Transverse colon (tissue), 4 donors: ENCODE results near the gene SLC24A3.

Experiments
- CTCF ChIP-seq, 5 experiments: fragments of 200-600 bp in 3 of 5; fragments of 450-650 bp in 2 of 5; sonication (generic) in 3 of 5; IDR thresholded peaks; 1 replicate in 2 of 5; 2 replicates in 3 of 5; pipeline ENCODE4 v1.5.1; 2016 to 2017; ENCODE audit warnings: antibody characterized with exemption in 5 of 5, inconsistent platforms in 3 of 5, mild to moderate bottlenecking in 2 of 5, moderate library complexity in 1 of 5
- EP300 ChIP-seq: sonication (generic); formaldehyde crosslinking; IDR thresholded peaks from one replicate; pipeline ENCODE4 v1.6.1; 2017; ENCODE audit warnings: antibody characterized with exemption, low read depth
- POLR2A ChIP-seq: fragments of 450-650 bp; IDR thresholded peaks from one replicate; pipeline ENCODE4 v1.6.1; 2016; ENCODE audit warnings: antibody characterized with exemption, mild to moderate bottlenecking, moderate library complexity
- POLR2AphosphoS5 ChIP-seq, 3 donors: sonication (generic); formaldehyde crosslinking; IDR thresholded peaks; one replicate each; pipeline ENCODE4 v1.6.1; 2016; ENCODE audit warnings: antibody characterized with exemption in 3 of 3

- TF ChIP-seq CTCF (IDR thresholded peaks at IDR 0.05) (no peak), EP300 (no peak), POLR2A (no peak), POLR2AphosphoS5 (IDR thresholded peaks at IDR 0.05) (no peak)
Measured at GRCh38 chr20:19338380-19338779, 125.9 kb downstream of the SLC24A3 start.
